ENCODE measurements around the gene BORCS8.

BORCS8 gene

DNA sequence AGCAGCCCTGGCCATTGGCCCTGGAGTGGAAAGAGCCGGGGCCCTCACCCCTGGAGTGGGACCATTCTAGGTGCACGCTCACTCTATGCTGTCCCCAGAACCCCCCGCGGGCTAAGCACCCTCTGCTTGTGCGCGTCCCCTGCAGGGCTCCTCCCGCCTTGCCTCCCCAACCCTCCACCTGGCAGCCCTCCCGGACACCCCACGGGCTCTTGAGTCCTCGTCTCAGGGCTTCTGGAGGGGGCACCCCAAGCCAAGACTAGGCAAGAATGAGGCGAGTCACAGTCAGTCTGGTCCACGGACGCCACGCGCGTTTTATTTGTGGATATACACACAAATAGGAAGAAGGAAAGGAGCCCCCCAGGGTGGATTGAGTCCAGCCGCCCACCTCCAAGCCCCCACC is 46.7 kb downstream of the BORCS8 start:
- Histone ChIP-seq H3K36me3 (ENCODE audit: insufficient read depth, low read length) (no peaks in the 10 kb centered on the region), H3K27me3 (ENCODE audit: insufficient read depth, low read length, poor library complexity, severe bottlenecking) (no peaks in the 10 kb centered on the region), H3K4me3 (ENCODE audit: low read length, poor library complexity, severe bottlenecking) (no peak overlapping the region), H3F3A (ENCODE audit: low read depth) (no peaks in the 10 kb centered on the region), H3K9me3 (ENCODE audit: insufficient read depth, low read depth, low read length) (no peaks in the 10 kb centered on the region), H3K4me2 (ENCODE audit: low read depth, low read length, poor library complexity, severe bottlenecking) (no peak overlapping the region), H2AFZ (ENCODE audit: low read length) (no peak overlapping the region), H3K9me2 (replicated peaks; ENCODE audit: low read depth, low read length) (no peaks in the 10 kb centered on the region), H3K9ac (ENCODE audit: low read depth, low read length, poor library complexity, severe bottlenecking) (no peak overlapping the region), H4K20me1 (ENCODE audit: insufficient read depth, low read length, poor library complexity, severe bottlenecking) (no peaks in the 10 kb centered on the region), H3K4me1 (ENCODE audit: insufficient read depth, low read length, poor library complexity, severe bottlenecking) (no peaks in the 10 kb centered on the region), H3K79me2 (ENCODE audit: insufficient read depth, low read length) (no peaks in the 10 kb centered on the region)
- TF ChIP-seq, protein P1, sequence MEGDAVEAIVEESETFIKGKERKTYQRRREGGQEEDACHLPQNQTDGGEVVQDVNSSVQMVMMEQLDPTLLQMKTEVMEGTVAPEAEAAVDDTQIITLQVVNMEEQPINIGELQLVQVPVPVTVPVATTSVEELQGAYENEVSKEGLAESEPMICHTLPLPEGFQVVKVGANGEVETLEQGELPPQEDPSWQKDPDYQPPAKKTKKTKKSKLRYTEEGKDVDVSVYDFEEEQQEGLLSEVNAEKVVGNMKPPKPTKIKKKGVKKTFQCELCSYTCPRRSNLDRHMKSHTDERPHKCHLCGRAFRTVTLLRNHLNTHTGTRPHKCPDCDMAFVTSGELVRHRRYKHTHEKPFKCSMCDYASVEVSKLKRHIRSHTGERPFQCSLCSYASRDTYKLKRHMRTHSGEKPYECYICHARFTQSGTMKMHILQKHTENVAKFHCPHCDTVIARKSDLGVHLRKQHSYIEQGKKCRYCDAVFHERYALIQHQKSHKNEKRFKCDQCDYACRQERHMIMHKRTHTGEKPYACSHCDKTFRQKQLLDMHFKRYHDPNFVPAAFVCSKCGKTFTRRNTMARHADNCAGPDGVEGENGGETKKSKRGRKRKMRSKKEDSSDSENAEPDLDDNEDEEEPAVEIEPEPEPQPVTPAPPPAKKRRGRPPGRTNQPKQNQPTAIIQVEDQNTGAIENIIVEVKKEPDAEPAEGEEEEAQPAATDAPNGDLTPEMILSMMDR (conservative IDR thresholded peaks at IDR 0.05; ENCODE audit: low read length): no peak
- TF ChIP-seq EZH2phosphoT487 (IDR thresholded peaks at IDR 0.05; ENCODE audit: borderline replicate concordance): no peak

DNA sequence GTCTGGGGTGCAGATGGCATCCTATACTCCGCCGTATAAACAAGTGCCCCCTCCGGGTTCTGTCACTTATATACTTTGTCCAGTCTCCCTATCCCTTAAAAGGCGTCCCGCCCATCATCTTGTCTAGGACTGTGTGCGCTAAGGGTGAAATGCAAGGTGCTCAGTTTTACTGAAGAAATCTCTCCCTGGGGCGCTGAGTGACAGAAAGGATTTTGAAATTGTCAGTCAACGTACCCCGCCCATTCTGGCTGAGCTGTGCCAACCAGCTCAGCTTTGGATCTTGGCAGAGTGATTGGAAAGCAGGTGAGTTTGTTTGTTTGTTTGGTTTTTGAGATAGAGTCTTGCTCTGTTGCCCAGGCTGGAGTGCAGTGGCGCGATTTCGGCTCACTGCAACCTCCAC is 49.6 kb downstream of the BORCS8 start:
- Histone ChIP-seq H3K79me2 (ENCODE audit: insufficient read depth, low read length) (peaks cover 8% of the 10 kb centered on the region), H3K4me1 (ENCODE audit: insufficient read depth, low read length, poor library complexity, severe bottlenecking) (peaks cover 8% of the 10 kb centered on the region), H4K20me1 (ENCODE audit: insufficient read depth, low read length, poor library complexity, severe bottlenecking) (no peaks in the 10 kb centered on the region), H2AFZ (ENCODE audit: low read length) (no peak overlapping the region), H3K9me2 (replicated peaks; ENCODE audit: low read depth, low read length) (no peaks in the 10 kb centered on the region), H3K9ac (ENCODE audit: low read depth, low read length, poor library complexity, severe bottlenecking) (no peak overlapping the region), H3K9me3 (ENCODE audit: insufficient read depth, low read depth, low read length) (no peaks in the 10 kb centered on the region), H3K4me3 (ENCODE audit: low read length, poor library complexity, severe bottlenecking) (no peak overlapping the region), H3K36me3 (ENCODE audit: insufficient read depth, low read length) (no peaks in the 10 kb centered on the region), H3K4me2 (ENCODE audit: low read depth, low read length, poor library complexity, severe bottlenecking) (no peak overlapping the region), H3K27me3 (ENCODE audit: insufficient read depth, low read length, poor library complexity, severe bottlenecking) (no peaks in the 10 kb centered on the region), H3F3A (ENCODE audit: low read depth) (no peaks in the 10 kb centered on the region)
- TF ChIP-seq, protein P1 (conservative IDR thresholded peaks at IDR 0.05; ENCODE audit: low read length): no peak
- TF ChIP-seq EZH2phosphoT487 (IDR thresholded peaks at IDR 0.05; ENCODE audit: borderline replicate concordance): no peak

DNA sequence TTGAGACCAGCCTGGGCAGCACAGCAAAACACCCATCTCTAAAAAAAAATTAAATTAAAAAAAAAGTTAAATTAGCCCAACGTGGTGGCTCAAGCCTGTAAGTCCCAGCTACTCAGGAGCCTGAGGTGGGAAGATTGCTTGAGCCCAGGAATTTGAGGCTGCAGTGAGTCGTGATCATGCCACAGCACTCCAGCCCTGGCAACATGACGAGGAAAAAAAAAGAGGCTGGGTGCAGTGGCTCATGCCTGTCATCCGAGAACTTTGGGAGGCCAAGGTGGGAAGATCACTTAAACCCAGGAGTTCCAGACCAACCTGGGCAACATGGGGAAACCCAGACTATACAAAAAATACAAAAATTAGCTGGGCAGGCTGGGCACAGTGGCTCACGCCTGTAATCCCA is 51.5 kb downstream of the BORCS8 start:
- TF ChIP-seq, protein P1 (conservative IDR thresholded peaks at IDR 0.05; ENCODE audit: low read length): no peak
- TF ChIP-seq EZH2phosphoT487 (IDR thresholded peaks at IDR 0.05; ENCODE audit: borderline replicate concordance): no peak
- Histone ChIP-seq H3K4me3 (ENCODE audit: low read length, poor library complexity, severe bottlenecking) (no peak overlapping the region), H3K79me2 (ENCODE audit: insufficient read depth, low read length) (peaks cover 12% of the 10 kb centered on the region), H3K9me2 (replicated peaks; ENCODE audit: low read depth, low read length) (no peaks in the 10 kb centered on the region), H3K36me3 (ENCODE audit: insufficient read depth, low read length) (no peaks in the 10 kb centered on the region), H3F3A (ENCODE audit: low read depth) (no peaks in the 10 kb centered on the region), H3K27me3 (ENCODE audit: insufficient read depth, low read length, poor library complexity, severe bottlenecking) (no peaks in the 10 kb centered on the region), H4K20me1 (ENCODE audit: insufficient read depth, low read length, poor library complexity, severe bottlenecking) (no peaks in the 10 kb centered on the region), H3K4me2 (ENCODE audit: low read depth, low read length, poor library complexity, severe bottlenecking) (no peak overlapping the region), H3K9ac (ENCODE audit: low read depth, low read length, poor library complexity, severe bottlenecking) (no peak overlapping the region), H3K9me3 (ENCODE audit: insufficient read depth, low read depth, low read length) (no peaks in the 10 kb centered on the region), H3K4me1 (ENCODE audit: insufficient read depth, low read length, poor library complexity, severe bottlenecking) (peaks cover 12% of the 10 kb centered on the region), H2AFZ (ENCODE audit: low read length) (no peak overlapping the region)
